ENCODE measurements around the gene PTPN7.

- TF ChIP-seq, protein P1, sequence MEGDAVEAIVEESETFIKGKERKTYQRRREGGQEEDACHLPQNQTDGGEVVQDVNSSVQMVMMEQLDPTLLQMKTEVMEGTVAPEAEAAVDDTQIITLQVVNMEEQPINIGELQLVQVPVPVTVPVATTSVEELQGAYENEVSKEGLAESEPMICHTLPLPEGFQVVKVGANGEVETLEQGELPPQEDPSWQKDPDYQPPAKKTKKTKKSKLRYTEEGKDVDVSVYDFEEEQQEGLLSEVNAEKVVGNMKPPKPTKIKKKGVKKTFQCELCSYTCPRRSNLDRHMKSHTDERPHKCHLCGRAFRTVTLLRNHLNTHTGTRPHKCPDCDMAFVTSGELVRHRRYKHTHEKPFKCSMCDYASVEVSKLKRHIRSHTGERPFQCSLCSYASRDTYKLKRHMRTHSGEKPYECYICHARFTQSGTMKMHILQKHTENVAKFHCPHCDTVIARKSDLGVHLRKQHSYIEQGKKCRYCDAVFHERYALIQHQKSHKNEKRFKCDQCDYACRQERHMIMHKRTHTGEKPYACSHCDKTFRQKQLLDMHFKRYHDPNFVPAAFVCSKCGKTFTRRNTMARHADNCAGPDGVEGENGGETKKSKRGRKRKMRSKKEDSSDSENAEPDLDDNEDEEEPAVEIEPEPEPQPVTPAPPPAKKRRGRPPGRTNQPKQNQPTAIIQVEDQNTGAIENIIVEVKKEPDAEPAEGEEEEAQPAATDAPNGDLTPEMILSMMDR (conservative IDR thresholded peaks at IDR 0.05), result no peak
- no peak for TF ChIP-seq ZFX (IDR thresholded peaks at IDR 0.05)
Observed at GRCh38 chr1:202181586-202181985, 21.2 kb upstream of the PTPN7 start.

Measured in C4-2B (cell line).